ENCODE results near the gene NLGN3. TPM values are rescaled to one million over a fixed set of nuclear protein-coding genes. Genes with fewer than 3 reads are reported as not detected.

NLGN3 gene
- polyA plus RNA-seq, 3 donors, result 0.05 to 0.80 TPM; not detected in 1

DNA sequence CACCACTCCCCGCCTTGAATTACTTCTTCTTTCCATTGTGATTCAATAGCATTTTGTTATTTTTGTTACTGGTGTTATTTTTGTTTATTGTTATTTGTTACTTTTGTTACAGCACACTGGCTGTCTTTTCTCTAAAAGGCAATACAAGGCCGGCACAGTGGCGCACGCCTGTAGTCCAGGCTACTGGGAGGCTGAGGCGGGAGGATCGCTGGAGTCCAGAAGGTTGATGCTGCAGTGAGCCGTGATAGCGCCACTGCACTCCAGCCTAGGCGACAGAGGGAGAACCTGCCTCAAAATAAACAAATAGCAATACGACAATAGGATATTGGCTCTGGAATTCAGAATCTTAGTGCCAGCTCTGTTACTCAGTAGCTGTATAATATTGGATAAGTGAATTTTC is 27.3 kb upstream of the NLGN3 start:
- Histone ChIP-seq H3K36me3 (replicated peaks in 1 of 2; ENCODE audit: control insufficient read depth in 1 of 2, insufficient read depth in 2 of 2, low read length in 2 of 2) (peaks cover 16 to 25% of the 10 kb centered on the region in 2 donors), H2AFZ (ENCODE audit: insufficient read depth, low read depth, low read length, poor library complexity, severe bottlenecking) (peak overlapping the region; percentile 76), H3K27me3 (ENCODE audit: control insufficient read depth in 2 of 2, insufficient read depth in 2 of 2, low read length in 2 of 2) (no peaks in the 10 kb centered on the region), H4K20me1 (ENCODE audit: insufficient read depth, low read length) (no peaks in the 10 kb centered on the region), H3K27ac (ENCODE audit: low read depth in 1 of 2, low read length in 2 of 2) (no peak overlapping the region), H3K9me3 (replicated peaks in 1 of 2; ENCODE audit: control insufficient read depth in 1 of 2, insufficient read depth in 1 of 2, low read length in 2 of 2) (no peaks in the 10 kb centered on the region), H3K9ac (ENCODE audit: insufficient read depth, low read length, poor library complexity, severe bottlenecking) (no peak overlapping the region), H3K79me2 (ENCODE audit: insufficient read depth, low read length) (peaks cover 5% of the 10 kb centered on the region), H3K4me3 (replicated peaks in 1 of 3; ENCODE audit: low read depth in 2 of 3, low read length in 3 of 3) (no peak overlapping the region), H3K4me1 (ENCODE audit: control insufficient read depth in 1 of 2, insufficient read depth in 2 of 2, low read length in 2 of 2) (peaks cover 24% of the 10 kb centered on the region in 2 donors), H3K4me2 (replicated peaks; ENCODE audit: extremely low read depth, low read length, poor library complexity, severe bottlenecking) (no peak overlapping the region)
- intact Hi-C loops (cut with micrococcal nuclease), result loop anchor here in 1 of 2 donors (5.0 kb wide), 1 partner anchor 65 kb away; no protein-coding TSS in a partner anchor
- Mint-ChIP-seq H3K27ac (no peak overlapping the region), H3K27me3 (ENCODE audit: low read depth in 3 of 3) (peaks cover 0 to 4% (median 0%) of the 10 kb centered on the region in 3 donors), H3K4me1 (peaks cover 18% of the 10 kb centered on the region), H3K36me3 (peaks cover 14 to 17% of the 10 kb centered on the region in 2 donors), H3K4me3 (no peak overlapping the region), H3K9me3 (peaks cover 0 to 5% (median 2%) of the 10 kb centered on the region in 7 donors)
- TF ChIP-seq, protein P1, sequence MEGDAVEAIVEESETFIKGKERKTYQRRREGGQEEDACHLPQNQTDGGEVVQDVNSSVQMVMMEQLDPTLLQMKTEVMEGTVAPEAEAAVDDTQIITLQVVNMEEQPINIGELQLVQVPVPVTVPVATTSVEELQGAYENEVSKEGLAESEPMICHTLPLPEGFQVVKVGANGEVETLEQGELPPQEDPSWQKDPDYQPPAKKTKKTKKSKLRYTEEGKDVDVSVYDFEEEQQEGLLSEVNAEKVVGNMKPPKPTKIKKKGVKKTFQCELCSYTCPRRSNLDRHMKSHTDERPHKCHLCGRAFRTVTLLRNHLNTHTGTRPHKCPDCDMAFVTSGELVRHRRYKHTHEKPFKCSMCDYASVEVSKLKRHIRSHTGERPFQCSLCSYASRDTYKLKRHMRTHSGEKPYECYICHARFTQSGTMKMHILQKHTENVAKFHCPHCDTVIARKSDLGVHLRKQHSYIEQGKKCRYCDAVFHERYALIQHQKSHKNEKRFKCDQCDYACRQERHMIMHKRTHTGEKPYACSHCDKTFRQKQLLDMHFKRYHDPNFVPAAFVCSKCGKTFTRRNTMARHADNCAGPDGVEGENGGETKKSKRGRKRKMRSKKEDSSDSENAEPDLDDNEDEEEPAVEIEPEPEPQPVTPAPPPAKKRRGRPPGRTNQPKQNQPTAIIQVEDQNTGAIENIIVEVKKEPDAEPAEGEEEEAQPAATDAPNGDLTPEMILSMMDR (IDR thresholded peaks at IDR 0.05), result no peak
- WGBS (ENCODE audit: insufficient coverage), result 100% methylated on average over 2 of the region's 10 CpGs
- no peak for DNase-seq

DNA sequence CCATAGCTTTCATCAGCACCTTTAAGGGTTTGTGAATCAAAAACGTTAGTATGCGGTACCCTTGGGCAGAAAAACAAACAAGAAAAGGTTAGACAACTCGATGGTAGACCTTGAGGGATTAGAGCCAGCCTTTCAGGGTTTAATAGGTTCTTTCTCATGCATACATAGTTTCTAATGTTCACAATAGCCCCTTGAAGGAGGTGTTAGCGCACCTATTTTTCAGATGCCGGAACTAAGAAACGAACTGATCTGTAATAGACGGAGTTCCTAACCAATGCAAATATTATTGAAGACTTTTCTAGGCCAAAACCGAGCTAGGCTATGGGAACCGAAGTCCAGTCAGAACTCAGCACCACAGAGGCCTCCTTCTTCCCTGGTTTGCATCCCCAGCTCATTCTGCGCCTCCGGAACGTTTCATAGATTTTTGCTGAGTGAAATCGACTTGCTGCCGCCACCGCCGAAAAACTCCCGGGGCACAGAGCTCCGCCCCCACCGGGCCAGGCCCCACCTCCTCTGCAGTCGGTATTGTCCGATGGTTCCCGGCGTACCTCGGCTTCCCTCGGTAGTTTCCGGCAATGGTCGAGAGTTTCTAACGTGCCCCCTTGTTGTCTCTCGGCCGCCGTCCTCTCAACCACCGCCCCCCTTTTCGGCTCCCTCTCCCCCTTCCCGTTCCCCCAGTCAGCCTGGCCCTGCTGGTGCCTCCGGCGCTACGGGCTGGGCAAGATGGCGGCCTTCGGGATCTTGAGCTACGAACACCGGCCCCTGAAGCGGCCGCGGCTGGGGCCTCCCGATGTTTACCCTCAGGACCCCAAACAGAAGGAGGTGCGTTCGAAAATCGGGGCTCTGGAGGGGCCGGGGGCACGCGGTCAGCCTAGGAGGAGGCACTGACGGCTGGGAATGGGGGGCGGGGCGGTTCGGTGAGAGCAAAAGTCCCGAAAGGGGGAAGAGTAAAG is 26.3 kb upstream of the NLGN3 start, which contains the start of gene MED12:
Gene MED12, plus strand, starts transcription at position 565 of the 953 bp plus-strand sequence. Its CDS starts 159 bp downstream, at position 724.
- Histone ChIP-seq H3K4me3 (replicated peaks in 1 of 3; ENCODE audit: low read depth in 2 of 3, low read length in 3 of 3) (peak within 1 kb of the TSS; percentile 81 to 89 (median 86)), H3K27me3 (ENCODE audit: control insufficient read depth in 2 of 2, insufficient read depth in 2 of 2, low read length in 2 of 2) (no peaks in the 10 kb centered on the region), H3K9me3 (replicated peaks in 1 of 2; ENCODE audit: control insufficient read depth in 1 of 2, insufficient read depth in 1 of 2, low read length in 2 of 2) (no peaks in the 10 kb centered on the region), H2AFZ (ENCODE audit: insufficient read depth, low read depth, low read length, poor library complexity, severe bottlenecking) (peak within 1 kb of the TSS; percentile 76), H3K4me2 (replicated peaks; ENCODE audit: extremely low read depth, low read length, poor library complexity, severe bottlenecking) (peak within 1 kb of the TSS; percentile 68), H4K20me1 (ENCODE audit: insufficient read depth, low read length) (no peaks in the 10 kb centered on the region), H3K4me1 (ENCODE audit: control insufficient read depth in 1 of 2, insufficient read depth in 2 of 2, low read length in 2 of 2) (peaks cover 18 to 19% of the 10 kb centered on the region in 2 donors), H3K79me2 (ENCODE audit: insufficient read depth, low read length) (peaks cover 5% of the 10 kb centered on the region), H3K36me3 (replicated peaks in 1 of 2; ENCODE audit: control insufficient read depth in 1 of 2, insufficient read depth in 2 of 2, low read length in 2 of 2) (peaks cover 25 to 35% of the 10 kb centered on the region in 2 donors), H3K9ac (ENCODE audit: insufficient read depth, low read length, poor library complexity, severe bottlenecking) (peak within 1 kb of the TSS; percentile 90), H3K27ac (ENCODE audit: low read depth in 1 of 2, low read length in 2 of 2) (peak within 1 kb of the TSS; percentile 79 to 86)
- TF ChIP-seq, protein P1 (IDR thresholded peaks at IDR 0.05), result no peak
- H3K27me3 Mint-ChIP-seq (ENCODE audit: low read depth in 3 of 3), result peaks cover 0 to 4% (median 0%) of the 10 kb centered on the region in 3 donors
- H3K4me1 Mint-ChIP-seq, result peaks cover 14% of the 10 kb centered on the region
- H3K4me3 Mint-ChIP-seq, result peak within 1 kb of the TSS; percentile 79 to 86
- intact Hi-C loops (cut with micrococcal nuclease), result loop anchor here in 1 of 2 donors (2.0 to 5.0 kb wide), 2 partner anchors 16 to 64 kb away; no protein-coding TSS in a partner anchor
- H3K9me3 Mint-ChIP-seq, result peaks cover 0 to 5% (median 2%) of the 10 kb centered on the region in 7 donors
- WGBS (ENCODE audit: insufficient coverage), result 0% methylated on average over 24 of the region's 56 CpGs
- H3K36me3 Mint-ChIP-seq, result peaks cover 23 to 27% of the 10 kb centered on the region in 2 donors
- peak; percentile 48 to 65 (median 56) for DNase-seq
- H3K27ac Mint-ChIP-seq, result peak within 1 kb of the TSS; percentile 75 to 96 (median 89)
